Neural cell (in vitro differentiated cells): ENCODE data around the gene SCN2A. TPM values are rescaled to one million over a fixed set of nuclear protein-coding genes. Genes with fewer than 3 reads are reported as not detected.

Source experiments
- H2AFZ ChIP-seq: fragments of 200-600, 300-800 bp; sonication (generic), shearing (Covaris generic); 2 replicates; pipeline ENCODE4 v1.6.0; 2014; ENCODE audit warnings: low read depth, mild to moderate bottlenecking, antibody characterized with exemption, low read length, moderate library complexity
- H3F3A ChIP-seq: fragments of 200-600 bp; shearing (Covaris generic); 2 replicates; pipeline ENCODE4 v1.6.1; 2016; ENCODE audit warnings: mild to moderate bottlenecking, moderate library complexity, mixed read lengths, antibody characterized with exemption, low read length; ENCODE audit not compliant: insufficient read depth, poor library complexity, severe bottlenecking
- H3K27ac ChIP-seq: fragments of 200-600, 300-800 bp; sonication (generic), shearing (Covaris generic); 2 replicates; pipeline ENCODE4 v1.5.1; 2014; ENCODE audit warnings: mild to moderate bottlenecking, low read length, moderate library complexity
- H3K27me3 ChIP-seq: fragments of 300-800, 200-600 bp; sonication (generic), shearing (Covaris generic); 2 replicates; pipeline ENCODE4 v1.6.0; 2014; ENCODE audit warnings: mild to moderate bottlenecking, low read depth, low read length, moderate library complexity; ENCODE audit not compliant: insufficient read depth
- H3K36me3 ChIP-seq: fragments of 300-800, 200-600 bp; sonication (generic), shearing (Covaris generic); 2 replicates; pipeline ENCODE4 v1.5.1; 2014; ENCODE audit warnings: mild to moderate bottlenecking, antibody characterized with exemption, low read length, moderate library complexity; ENCODE audit not compliant: insufficient read depth
- H3K4me2 ChIP-seq: fragments of 300-800, 200-600 bp; sonication (generic), shearing (Covaris generic); 2 replicates; pipeline ENCODE4 v1.6.0; 2014; ENCODE audit warnings: mild to moderate bottlenecking, low read length
- H3K4me3 ChIP-seq: fragments of 300-800, 200-600 bp; sonication (generic), shearing (Covaris generic); 2 replicates; pipeline ENCODE4 v1.5.1; 2014; ENCODE audit warnings: mild to moderate bottlenecking, low read length, moderate library complexity
- H3K79me2 ChIP-seq: fragments of 200-600 bp; shearing (Covaris generic); replicated peaks from 2 replicates; pipeline ENCODE4 v1.6.0; 2014; ENCODE audit warnings: mild to moderate bottlenecking, low read length, moderate library complexity; ENCODE audit not compliant: insufficient read depth
- H3K9ac ChIP-seq: fragments of 300-800, 200-600 bp; sonication (generic), shearing (Covaris generic); 2 replicates; pipeline ENCODE4 v1.6.1; 2016; ENCODE audit warnings: mild to moderate bottlenecking, low read length, mixed read lengths
- H3K9me2 ChIP-seq: fragments of 200-600 bp; shearing (Covaris generic); 2 replicates; pipeline ENCODE4 v1.6.1; 2016; ENCODE audit warnings: mild to moderate bottlenecking, low read length, mixed read lengths; ENCODE audit not compliant: insufficient read depth
- H3K9me3 ChIP-seq: fragments of 200-600, 300-800 bp; sonication (generic), shearing (Covaris generic); 2 replicates; pipeline ENCODE4 v1.6.1; 2016; ENCODE audit warnings: mild to moderate bottlenecking, mixed run types, low read length, moderate library complexity, mixed read lengths
- H4K20me1 ChIP-seq: fragments of 200-600 bp; shearing (Covaris generic); 2 replicates; pipeline ENCODE4 v1.6.1; 2016; ENCODE audit warnings: mild to moderate bottlenecking, mixed run types; ENCODE audit not compliant: insufficient read depth
- EP300 ChIP-seq: fragments of 450-650 bp; conservative IDR thresholded peaks from 2 replicates; pipeline ENCODE4 v1.6.1; 2014; ENCODE audit warnings: antibody characterized with exemption, mild to moderate bottlenecking, moderate library complexity; ENCODE audit not compliant: poor library complexity, severe bottlenecking
- EZH2 ChIP-seq: fragments of 200-600, 300-800 bp; shearing (Covaris generic), sonication (generic); IDR thresholded peaks from 2 replicates; pipeline ENCODE4 v1.6.1; 2014; ENCODE audit warnings: antibody characterized with exemption, low read length, borderline replicate concordance, mild to moderate bottlenecking; ENCODE audit not compliant: insufficient read depth, poor library complexity, severe bottlenecking
- MXI1 ChIP-seq: fragments of 450-650 bp; conservative IDR thresholded peaks from 2 replicates; pipeline ENCODE4 v1.6.1; 2014; ENCODE audit warnings: antibody characterized with exemption, mild to moderate bottlenecking; ENCODE audit not compliant: poor library complexity, severe bottlenecking
- POLR2AphosphoS5 ChIP-seq: IDR thresholded peaks from 2 replicates; pipeline ENCODE4 v1.6.1; 2012
- RAD21 ChIP-seq: fragments of 450-650 bp; conservative IDR thresholded peaks from 2 replicates; pipeline ENCODE4 v1.6.1; 2014; ENCODE audit warnings: antibody characterized with exemption, mild to moderate bottlenecking, moderate library complexity
- SMC3 ChIP-seq: fragments of 450-650 bp; conservative IDR thresholded peaks from 2 replicates; pipeline ENCODE4 v1.6.1; 2014; ENCODE audit warnings: antibody characterized with exemption, mild to moderate bottlenecking, moderate library complexity; ENCODE audit not compliant: poor library complexity
- TAF1 ChIP-seq: IDR thresholded peaks from 2 replicates; pipeline ENCODE4 v1.6.1; 2012; ENCODE audit warnings: low read depth
- polyA plus RNA-seq: library from polyadenylated mRNA; depleted of rRNA; stranded (reverse); fragments of >200 nt; gene quantifications from 2 replicates; pipeline ENCODE4 v1.2.3, GENCODE V29; 2014
- TF ChIP-seq, protein P1 (sequence below): fragments of 450-650 bp; IDR thresholded peaks from 2 replicates; pipeline ENCODE4 v1.5.1; 2014; ENCODE audit warnings: antibody characterized with exemption, mild to moderate bottlenecking, moderate library complexity; ENCODE audit not compliant: poor library complexity, severe bottlenecking
- TF ChIP-seq, protein P2 (sequence below): IDR thresholded peaks from 2 replicates; pipeline ENCODE4 v1.6.1; 2012; ENCODE audit warnings: borderline replicate concordance

Gene SCN2A
- polyA plus RNA-seq, 1 donor from 2014 or later = 57.4 TPM

DNA sequence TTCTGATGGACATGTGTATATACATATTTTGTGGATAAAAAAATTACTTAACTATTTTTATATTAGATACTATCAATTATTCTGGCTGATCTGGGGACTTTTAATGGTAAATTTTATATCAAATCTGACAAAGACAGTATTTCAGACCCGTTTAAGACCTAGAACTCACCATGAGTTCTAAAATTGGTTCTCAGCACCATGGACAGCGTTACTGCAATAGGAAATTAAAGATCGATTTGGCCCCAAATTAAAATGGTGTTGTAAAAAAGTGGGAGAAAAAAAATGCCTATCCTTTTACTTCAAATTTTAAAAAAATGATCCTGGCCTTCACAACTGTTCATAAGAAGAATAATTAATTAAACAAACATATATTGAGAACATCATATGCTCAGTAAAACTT lies 919 bp upstream of the SCN2A start:
- no peaks in the 10 kb centered on the region for H3K9me3 ChIP-seq
- no peak overlapping the region for H2AFZ ChIP-seq
- no peak overlapping the region for H3K9ac ChIP-seq
- peaks cover 36% of the 10 kb centered on the region for H3K79me2 ChIP-seq
- TF ChIP-seq EP300 = no peak
- TF ChIP-seq, protein P1, sequence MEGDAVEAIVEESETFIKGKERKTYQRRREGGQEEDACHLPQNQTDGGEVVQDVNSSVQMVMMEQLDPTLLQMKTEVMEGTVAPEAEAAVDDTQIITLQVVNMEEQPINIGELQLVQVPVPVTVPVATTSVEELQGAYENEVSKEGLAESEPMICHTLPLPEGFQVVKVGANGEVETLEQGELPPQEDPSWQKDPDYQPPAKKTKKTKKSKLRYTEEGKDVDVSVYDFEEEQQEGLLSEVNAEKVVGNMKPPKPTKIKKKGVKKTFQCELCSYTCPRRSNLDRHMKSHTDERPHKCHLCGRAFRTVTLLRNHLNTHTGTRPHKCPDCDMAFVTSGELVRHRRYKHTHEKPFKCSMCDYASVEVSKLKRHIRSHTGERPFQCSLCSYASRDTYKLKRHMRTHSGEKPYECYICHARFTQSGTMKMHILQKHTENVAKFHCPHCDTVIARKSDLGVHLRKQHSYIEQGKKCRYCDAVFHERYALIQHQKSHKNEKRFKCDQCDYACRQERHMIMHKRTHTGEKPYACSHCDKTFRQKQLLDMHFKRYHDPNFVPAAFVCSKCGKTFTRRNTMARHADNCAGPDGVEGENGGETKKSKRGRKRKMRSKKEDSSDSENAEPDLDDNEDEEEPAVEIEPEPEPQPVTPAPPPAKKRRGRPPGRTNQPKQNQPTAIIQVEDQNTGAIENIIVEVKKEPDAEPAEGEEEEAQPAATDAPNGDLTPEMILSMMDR = no peak
- no peak for TF ChIP-seq TAF1
- TF ChIP-seq EZH2 = no peak
- TF ChIP-seq SMC3 = no peak
- TF ChIP-seq, protein P2, sequence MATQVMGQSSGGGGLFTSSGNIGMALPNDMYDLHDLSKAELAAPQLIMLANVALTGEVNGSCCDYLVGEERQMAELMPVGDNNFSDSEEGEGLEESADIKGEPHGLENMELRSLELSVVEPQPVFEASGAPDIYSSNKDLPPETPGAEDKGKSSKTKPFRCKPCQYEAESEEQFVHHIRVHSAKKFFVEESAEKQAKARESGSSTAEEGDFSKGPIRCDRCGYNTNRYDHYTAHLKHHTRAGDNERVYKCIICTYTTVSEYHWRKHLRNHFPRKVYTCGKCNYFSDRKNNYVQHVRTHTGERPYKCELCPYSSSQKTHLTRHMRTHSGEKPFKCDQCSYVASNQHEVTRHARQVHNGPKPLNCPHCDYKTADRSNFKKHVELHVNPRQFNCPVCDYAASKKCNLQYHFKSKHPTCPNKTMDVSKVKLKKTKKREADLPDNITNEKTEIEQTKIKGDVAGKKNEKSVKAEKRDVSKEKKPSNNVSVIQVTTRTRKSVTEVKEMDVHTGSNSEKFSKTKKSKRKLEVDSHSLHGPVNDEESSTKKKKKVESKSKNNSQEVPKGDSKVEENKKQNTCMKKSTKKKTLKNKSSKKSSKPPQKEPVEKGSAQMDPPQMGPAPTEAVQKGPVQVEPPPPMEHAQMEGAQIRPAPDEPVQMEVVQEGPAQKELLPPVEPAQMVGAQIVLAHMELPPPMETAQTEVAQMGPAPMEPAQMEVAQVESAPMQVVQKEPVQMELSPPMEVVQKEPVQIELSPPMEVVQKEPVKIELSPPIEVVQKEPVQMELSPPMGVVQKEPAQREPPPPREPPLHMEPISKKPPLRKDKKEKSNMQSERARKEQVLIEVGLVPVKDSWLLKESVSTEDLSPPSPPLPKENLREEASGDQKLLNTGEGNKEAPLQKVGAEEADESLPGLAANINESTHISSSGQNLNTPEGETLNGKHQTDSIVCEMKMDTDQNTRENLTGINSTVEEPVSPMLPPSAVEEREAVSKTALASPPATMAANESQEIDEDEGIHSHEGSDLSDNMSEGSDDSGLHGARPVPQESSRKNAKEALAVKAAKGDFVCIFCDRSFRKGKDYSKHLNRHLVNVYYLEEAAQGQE = no peak
- TF ChIP-seq POLR2AphosphoS5 = no peak
- no peak for TF ChIP-seq MXI1
- no peak for TF ChIP-seq RAD21
- no peaks in the 10 kb centered on the region for H4K20me1 ChIP-seq
- H3K4me2 ChIP-seq = no peak overlapping the region
- H3K4me3 ChIP-seq = no peak overlapping the region
- no peaks in the 10 kb centered on the region for H3K36me3 ChIP-seq
- H3K9me2 ChIP-seq = no peaks in the 10 kb centered on the region
- H3K27ac ChIP-seq = no peak overlapping the region
- no peaks in the 10 kb centered on the region for H3K27me3 ChIP-seq
- no peaks in the 10 kb centered on the region for H3F3A ChIP-seq

DNA sequence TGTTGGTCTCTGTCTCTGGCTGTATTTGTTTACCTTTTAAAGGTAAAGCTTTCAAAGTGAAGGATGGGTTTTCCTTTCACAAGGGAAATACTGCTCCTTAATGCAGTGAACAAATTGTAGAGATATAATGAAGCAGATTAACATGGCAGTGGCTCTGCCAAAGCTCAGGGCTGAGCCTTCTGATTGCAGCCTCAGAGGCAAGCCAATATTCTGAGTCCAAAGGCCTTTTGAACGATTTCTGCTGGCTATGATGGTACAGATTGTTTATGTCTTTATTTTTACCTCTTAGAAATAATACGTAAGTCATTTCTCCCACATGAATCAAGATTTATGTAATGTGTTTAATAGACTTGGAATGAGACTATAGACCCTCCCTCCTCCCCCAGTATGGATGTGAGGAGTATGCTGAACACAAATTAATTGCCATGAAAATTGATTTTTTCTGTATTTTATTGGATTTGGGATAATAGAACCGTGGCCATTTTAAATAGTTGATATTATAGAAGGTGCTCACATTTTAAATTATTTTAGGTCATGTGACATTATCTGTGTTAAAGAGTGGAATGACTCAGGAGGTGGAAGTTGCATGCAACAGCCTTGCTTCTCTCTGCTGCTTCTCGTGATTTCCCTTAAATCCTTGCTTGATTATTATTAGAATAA lies 772 bp downstream of the SCN2A start:
- H2AFZ ChIP-seq = peak overlapping the region; percentile 54
- no peaks in the 10 kb centered on the region for H4K20me1 ChIP-seq
- no peaks in the 10 kb centered on the region for H3K27me3 ChIP-seq
- no peaks in the 10 kb centered on the region for H3K9me2 ChIP-seq
- peak overlapping the region; percentile 75 for H3K27ac ChIP-seq
- H3K9me3 ChIP-seq = no peaks in the 10 kb centered on the region
- H3K79me2 ChIP-seq = peaks cover 45% of the 10 kb centered on the region
- peak; percentile 36 for TF ChIP-seq MXI1
- no peak for TF ChIP-seq SMC3
- TF ChIP-seq, protein P2 = peak; percentile 17
- H3K9ac ChIP-seq = peak overlapping the region; percentile 69
- peak overlapping the region; percentile 67 for H3K4me3 ChIP-seq
- peak overlapping the region; percentile 67 for H3K4me2 ChIP-seq
- no peaks in the 10 kb centered on the region for H3F3A ChIP-seq
- H3K36me3 ChIP-seq = no peaks in the 10 kb centered on the region
